Keratinocyte (primary cell): ENCODE measurements around the gene VPS13D. TPM values are rescaled to one million over a fixed set of nuclear protein-coding genes. Genes with fewer than 3 reads are reported as not detected.

Experiments
- DNase-seq: peaks from one replicate; pipeline ENCODE4 v3.0.0-alpha.2; 2011; ENCODE audit warnings: low read depth, missing footprints, low spot score
- FAIRE-seq: peaks from 2 replicates; lab custom pipeline; 2011; peaks lifted over from hg19 to GRCh38; lab: Jason Lieb, UNC
- H2AFZ ChIP-seq: 2 replicates; pipeline ENCODE4 v1.6.0; 2012; ENCODE audit warnings: low read length, control low read depth, inconsistent platforms; ENCODE audit not compliant: control insufficient read depth
- H3K27ac ChIP-seq: 2 replicates; pipeline ENCODE4 v1.5.1; 2011; ENCODE audit warnings: low read length; ENCODE audit not compliant: control insufficient read depth, insufficient read depth
- H3K27me3 ChIP-seq: 3 replicates; pipeline ENCODE4 v1.6.0; 2011; ENCODE audit warnings: low read length; ENCODE audit not compliant: control insufficient read depth, insufficient read depth; ENCODE audit errors: extremely low read depth
- H3K36me3 ChIP-seq, 2 experiments: 2 replicates in 1 of 2; 3 replicates in 1 of 2; pipeline ENCODE4 v1.5.1; 2011; ENCODE audit warnings: low read length in 2 of 2, mild to moderate bottlenecking in 1 of 2; ENCODE audit not compliant: control insufficient read depth in 2 of 2, insufficient read depth in 2 of 2; ENCODE audit errors: extremely low read depth in 1 of 2
- H3K4me1 ChIP-seq: 3 replicates; pipeline ENCODE4 v1.5.1; 2011; ENCODE audit warnings: low read length; ENCODE audit not compliant: control insufficient read depth, insufficient read depth; ENCODE audit errors: extremely low read depth
- H3K4me2 ChIP-seq: 3 replicates; pipeline ENCODE4 v1.6.0; 2011; ENCODE audit warnings: low read depth, low read length; ENCODE audit not compliant: control insufficient read depth, insufficient read depth; ENCODE audit errors: extremely low read depth
- H3K4me3 ChIP-seq, 3 experiments: fragments of 200-600 bp in 1 of 3; sonication (generic) in 1 of 3; 2 replicates in 2 of 3; 3 replicates in 1 of 3; pipeline ENCODE4 v1.5.1; 2011 to 2016; ENCODE audit warnings: low read length in 3 of 3, mild to moderate bottlenecking in 3 of 3, control low read depth in 2 of 3, inconsistent platforms in 1 of 3, low read depth in 1 of 3, mixed read lengths in 1 of 3, mixed run types in 1 of 3, moderate library complexity in 1 of 3; ENCODE audit not compliant: control insufficient read depth in 2 of 3, insufficient read depth in 2 of 3; ENCODE audit errors: extremely low read depth in 1 of 3
- H3K79me2 ChIP-seq: 2 replicates; pipeline ENCODE4 v1.6.0; 2012; ENCODE audit warnings: low read length; ENCODE audit not compliant: control insufficient read depth, insufficient read depth
- H3K9ac ChIP-seq: 3 replicates; pipeline ENCODE4 v1.6.0; 2011; ENCODE audit warnings: low read length; ENCODE audit not compliant: control insufficient read depth, insufficient read depth; ENCODE audit errors: extremely low read depth
- H3K9me1 ChIP-seq: 3 replicates; pipeline ENCODE4 v1.6.0; 2011; ENCODE audit warnings: low read length; ENCODE audit not compliant: control insufficient read depth, insufficient read depth; ENCODE audit errors: extremely low read depth
- H3K9me3 ChIP-seq: 2 replicates; pipeline ENCODE4 v1.5.1; 2012; ENCODE audit warnings: low read depth, low read length; ENCODE audit not compliant: control insufficient read depth
- H4K20me1 ChIP-seq: 3 replicates; pipeline ENCODE4 v1.6.0; 2011; ENCODE audit warnings: low read length; ENCODE audit not compliant: control insufficient read depth, insufficient read depth; ENCODE audit errors: extremely low read depth
- EZH2 ChIP-seq: IDR thresholded peaks from one replicate; pipeline ENCODE4 v1.6.1; 2012; ENCODE audit warnings: inconsistent platforms, mild to moderate bottlenecking, low read length, moderate library complexity
- dilution Hi-C: fragments of 300-500 bp; cut with MboI; formaldehyde crosslinking; loops from one replicate; pipeline ENCODE4 v1.7.0; 2020; ENCODE audit warnings: low sequenced_read_pairs; ENCODE audit not compliant: extremely low pct_ligation_motif_present
- polyA plus RNA-seq, 5 experiments: library from polyadenylated mRNA; depleted of rRNA in 3 of 5; stranded (reverse) in 3 of 5; stranded (forward) in 1 of 5; unstranded in 1 of 5; fragments of >200 nt; gene quantifications; 1 replicate in 1 of 5; 2 replicates in 3 of 5; 3 replicates in 1 of 5; pipeline versions ENCODE4 v1.2.1 to v1.2.3, GENCODE V29; 2011 to 2012; ENCODE audit warnings: missing spikeins in 2 of 5, low read depth in 1 of 5, low replicate concordance in 1 of 5
- TF ChIP-seq, protein P1 (sequence below), 3 experiments: IDR thresholded peaks in 1 of 3; conservative IDR thresholded peaks in 1 of 3; optimal IDR thresholded peaks in 1 of 3; 2 replicates in 2 of 3; 3 replicates in 1 of 3; pipeline versions ENCODE3 to v1.5.1; 2011; ENCODE audit warnings: low read length in 3 of 3, mild to moderate bottlenecking in 3 of 3, moderate library complexity in 2 of 3, control low read depth in 1 of 3, inconsistent platforms in 1 of 3; ENCODE audit not compliant: insufficient read depth in 2 of 3; ENCODE audit errors: extremely low read depth in 1 of 3

Gene VPS13D
- polyA plus RNA-seq, 1 donor (not counting 4 experiments of a cell fraction or from before 2014, with no cell fraction given), result 19.0 TPM

DNA sequence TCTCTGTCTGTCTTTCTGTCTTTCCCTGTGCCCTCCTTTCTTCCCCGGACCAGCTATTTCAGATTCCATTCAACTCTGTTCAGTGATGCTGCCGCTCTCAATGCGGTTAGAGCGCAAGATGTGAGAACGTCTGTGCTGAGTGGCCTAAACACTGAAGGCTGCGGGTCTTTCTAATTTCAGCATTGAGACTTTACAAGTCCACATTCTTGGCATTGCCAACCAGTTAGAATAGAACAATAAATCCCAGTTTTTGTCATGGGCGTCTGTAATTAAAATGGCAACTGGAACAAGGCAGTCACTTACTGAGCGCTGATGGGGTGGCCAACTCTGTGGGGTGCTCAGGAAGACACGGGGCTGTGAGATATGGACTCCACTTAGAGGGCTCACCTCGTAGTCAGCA lies 275.4 kb downstream of the VPS13D start:
- Histone ChIP-seq H3K4me3 (no peak overlapping the region), H3K9me3 (no peaks in the 10 kb centered on the region), H3K27me3 (no peaks in the 10 kb centered on the region), H4K20me1 (no peaks in the 10 kb centered on the region), H3K4me1 (peaks cover 13% of the 10 kb centered on the region), H2AFZ (no peak overlapping the region), H3K9ac (no peak overlapping the region), H3K9me1 (peaks cover 2% of the 10 kb centered on the region), H3K4me2 (no peak overlapping the region), H3K79me2 (no peaks in the 10 kb centered on the region), H3K27ac (no peak overlapping the region), H3K36me3 (peaks cover 11 to 26% of the 10 kb centered on the region in 2 experiments)
- TF ChIP-seq, protein P1, sequence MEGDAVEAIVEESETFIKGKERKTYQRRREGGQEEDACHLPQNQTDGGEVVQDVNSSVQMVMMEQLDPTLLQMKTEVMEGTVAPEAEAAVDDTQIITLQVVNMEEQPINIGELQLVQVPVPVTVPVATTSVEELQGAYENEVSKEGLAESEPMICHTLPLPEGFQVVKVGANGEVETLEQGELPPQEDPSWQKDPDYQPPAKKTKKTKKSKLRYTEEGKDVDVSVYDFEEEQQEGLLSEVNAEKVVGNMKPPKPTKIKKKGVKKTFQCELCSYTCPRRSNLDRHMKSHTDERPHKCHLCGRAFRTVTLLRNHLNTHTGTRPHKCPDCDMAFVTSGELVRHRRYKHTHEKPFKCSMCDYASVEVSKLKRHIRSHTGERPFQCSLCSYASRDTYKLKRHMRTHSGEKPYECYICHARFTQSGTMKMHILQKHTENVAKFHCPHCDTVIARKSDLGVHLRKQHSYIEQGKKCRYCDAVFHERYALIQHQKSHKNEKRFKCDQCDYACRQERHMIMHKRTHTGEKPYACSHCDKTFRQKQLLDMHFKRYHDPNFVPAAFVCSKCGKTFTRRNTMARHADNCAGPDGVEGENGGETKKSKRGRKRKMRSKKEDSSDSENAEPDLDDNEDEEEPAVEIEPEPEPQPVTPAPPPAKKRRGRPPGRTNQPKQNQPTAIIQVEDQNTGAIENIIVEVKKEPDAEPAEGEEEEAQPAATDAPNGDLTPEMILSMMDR (optimal IDR thresholded peaks at IDR 0.05 in 1 of 3, IDR thresholded peaks at IDR 0.05 in 1 of 3, conservative IDR thresholded peaks at IDR 0.05 in 1 of 3; ENCODE audit: extremely low read depth in 1 of 3, insufficient read depth in 2 of 3, low read length in 3 of 3), result no peak
- TF ChIP-seq EZH2, result no peak
- dilution Hi-C loops, result no loop called here
- FAIRE-seq (no peak), DNase-seq (no peak)

DNA sequence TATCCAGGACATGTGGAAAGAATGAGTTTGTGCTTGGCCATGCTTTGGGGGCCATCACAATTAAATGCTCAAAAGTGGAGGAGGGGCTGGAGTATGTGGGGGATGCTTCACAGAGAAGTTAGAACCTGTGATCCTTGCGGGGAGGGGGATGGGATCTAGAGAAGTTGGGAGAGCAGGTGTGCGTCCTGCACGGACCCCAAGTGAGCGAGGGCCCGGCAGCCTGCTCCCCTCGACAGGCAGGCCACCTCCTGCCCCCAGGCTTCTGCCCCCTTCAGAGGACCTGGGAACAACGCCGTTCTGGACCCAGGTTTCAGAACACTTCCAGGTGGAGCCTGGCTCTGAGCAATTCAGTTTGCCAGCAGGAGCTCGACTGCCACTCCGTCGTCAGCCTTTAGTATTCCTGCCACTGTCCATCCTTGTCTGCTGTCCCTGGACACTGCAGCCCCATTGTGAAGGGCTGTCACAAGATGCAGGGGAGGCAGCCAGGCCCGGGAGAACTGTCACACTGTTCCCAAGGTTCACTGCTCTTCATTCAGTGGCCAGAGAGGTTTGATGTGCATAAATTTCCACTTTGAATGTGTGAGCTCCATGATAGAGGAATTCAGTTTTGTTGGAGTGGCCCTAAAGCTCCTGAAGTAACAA lies 275.9 kb downstream of the VPS13D start:
- H3K9me1 ChIP-seq, result peaks cover 2% of the 10 kb centered on the region
- FAIRE-seq, result no peak
- dilution Hi-C loops, result no loop called here

More for the DNA sequence above, 275.9 kb downstream of the VPS13D start:
- H3K27ac ChIP-seq, result no peak overlapping the region
- no peaks in the 10 kb centered on the region for H3K79me2 ChIP-seq
- no peak overlapping the region for H3K9ac ChIP-seq
- TF ChIP-seq, protein P1 (optimal IDR thresholded peaks at IDR 0.05 in 1 of 3, IDR thresholded peaks at IDR 0.05 in 1 of 3, conservative IDR thresholded peaks at IDR 0.05 in 1 of 3; ENCODE audit: extremely low read depth in 1 of 3, insufficient read depth in 2 of 3, low read length in 3 of 3), result no peak
- TF ChIP-seq EZH2, result no peak
- no peak overlapping the region for H2AFZ ChIP-seq
- no peaks in the 10 kb centered on the region for H4K20me1 ChIP-seq
- H3K36me3 ChIP-seq, result peaks cover 11 to 28% of the 10 kb centered on the region in 2 experiments
- H3K9me3 ChIP-seq, result no peaks in the 10 kb centered on the region
- no peak overlapping the region for H3K4me2 ChIP-seq
- no peak for DNase-seq
- H3K4me3 ChIP-seq, result no peak overlapping the region
- H3K4me1 ChIP-seq, result peaks cover 13% of the 10 kb centered on the region
- no peaks in the 10 kb centered on the region for H3K27me3 ChIP-seq
